ENCODE measurements around the gene VAV3. TPM values are rescaled to one million over a fixed set of nuclear protein-coding genes. Genes with fewer than 3 reads are reported as not detected.
A peak's percentile ranks its signal among the peaks of the same experiment; 100 is the strongest.

VAV3 gene
- polyA plus RNA-seq, 3 donors from 2014 or later: 17.6 to 19.4 (median 18.8) TPM

DNA sequence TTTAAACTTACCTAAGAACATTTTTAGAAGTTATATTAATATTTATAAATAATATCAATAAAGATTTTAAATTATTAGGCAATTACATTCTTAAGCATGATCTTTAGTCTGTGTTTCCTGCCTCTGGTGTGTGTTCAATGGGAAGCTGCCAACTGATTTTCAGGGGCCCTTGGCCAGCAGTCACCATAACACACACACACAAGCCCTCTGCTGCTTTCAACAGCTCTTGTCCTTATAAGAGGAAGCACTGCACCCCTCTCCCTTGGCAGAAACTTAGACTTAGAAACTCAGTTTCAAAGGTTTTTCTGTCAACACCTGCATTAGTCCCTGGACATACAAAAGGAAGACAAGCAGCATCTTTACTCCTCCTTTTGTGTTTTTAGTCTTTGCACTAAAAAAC, 81.4 kb downstream of the VAV3 start:
- Mint-ChIP-seq H3K4me1 (peaks cover 66 to 90% of the 10 kb centered on the region in 2 donors), H3K4me3 (no peak overlapping the region), H3K27ac (peak overlapping the region in 2 of 6 donors; percentile 3 to 23), H3K36me3 (peaks cover 4 to 5% (median 5%) of the 10 kb centered on the region in 3 donors), H3K27me3 (ENCODE audit: low read depth in 3 of 3) (peaks cover 0 to 2% (median 1%) of the 10 kb centered on the region in 3 donors), H3K9me3 (no peaks in the 10 kb centered on the region)
- no peak for DNase-seq

DNA sequence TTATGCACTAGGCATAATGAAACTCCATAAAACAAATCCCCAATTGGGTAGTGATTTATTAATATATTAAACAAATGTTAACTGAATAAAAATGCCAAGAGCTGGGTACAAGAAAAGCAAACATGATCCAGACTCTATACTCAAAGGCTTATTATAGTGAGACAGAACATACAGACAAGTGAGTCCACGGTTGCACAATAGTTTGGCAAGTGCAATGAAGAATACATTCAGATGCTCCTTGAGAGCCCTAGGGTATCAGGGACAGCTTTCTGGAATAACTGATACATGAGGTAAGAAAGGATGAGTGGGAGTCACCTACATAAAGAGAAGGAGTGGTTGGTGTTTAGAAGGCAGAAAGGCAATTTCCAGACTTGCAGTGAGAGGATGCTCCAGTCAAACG, 85.1 kb downstream of the VAV3 start:
- Mint-ChIP-seq H3K4me1 (peaks cover 72 to 91% of the 10 kb centered on the region in 2 donors), H3K4me3 (no peak overlapping the region), H3K27ac (peak overlapping the region; percentile 1 to 84 (median 41)), H3K27me3 (ENCODE audit: low read depth in 3 of 3) (no peaks in the 10 kb centered on the region), H3K9me3 (peaks cover 0 to 14% (median 3%) of the 10 kb centered on the region in 6 donors), H3K36me3 (peaks cover 14 to 26% (median 15%) of the 10 kb centered on the region in 3 donors)
- no peak for DNase-seq

DNA sequence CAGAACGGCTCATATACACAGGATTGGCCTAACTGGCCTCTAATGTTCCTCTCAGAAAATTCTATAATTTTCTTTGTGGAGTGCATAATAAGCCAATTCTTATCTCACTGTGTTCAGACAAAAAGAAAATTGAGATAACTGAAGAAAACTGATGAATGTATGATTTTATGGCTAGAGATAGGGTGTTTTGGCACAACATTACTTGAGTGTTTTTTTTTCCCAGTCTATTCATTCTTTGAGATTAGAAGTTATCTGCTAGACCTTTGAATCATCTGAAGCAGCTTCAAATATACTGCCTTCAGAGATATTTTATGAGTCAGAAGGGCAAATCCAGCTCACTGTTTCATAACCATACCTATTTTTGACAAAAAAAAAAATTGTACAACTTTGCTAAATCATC, 85.6 kb downstream of the VAV3 start:
- H3K27ac Mint-ChIP-seq: no peak overlapping the region
- H3K9me3 Mint-ChIP-seq: peaks cover 0 to 14% (median 3%) of the 10 kb centered on the region in 6 donors
- peaks cover 14 to 26% (median 15%) of the 10 kb centered on the region in 3 donors for H3K36me3 Mint-ChIP-seq
- no peaks in the 10 kb centered on the region for H3K27me3 Mint-ChIP-seq (ENCODE audit: low read depth in 3 of 3)
- no peak for DNase-seq
- H3K4me1 Mint-ChIP-seq: peaks cover 77 to 94% of the 10 kb centered on the region in 2 donors
- no peak overlapping the region for H3K4me3 Mint-ChIP-seq

GRCh38 chr1:107877745-107878144, 87.2 kb downstream of the VAV3 start:
- Mint-ChIP-seq H3K27me3 (ENCODE audit: low read depth in 3 of 3) (peaks cover 0 to 1% (median 0%) of the 10 kb centered on the region in 3 donors), H3K27ac (peak overlapping the region in 2 of 6 donors; percentile 6 to 36), H3K4me1 (peaks cover 80 to 96% of the 10 kb centered on the region in 2 donors), H3K36me3 (peaks cover 18 to 26% (median 21%) of the 10 kb centered on the region in 3 donors), H3K9me3 (peaks cover 0 to 14% (median 3%) of the 10 kb centered on the region in 6 donors), H3K4me3 (peak overlapping the region in 2 of 5 donors; percentile 21 to 50)
- no peak for DNase-seq

DNA sequence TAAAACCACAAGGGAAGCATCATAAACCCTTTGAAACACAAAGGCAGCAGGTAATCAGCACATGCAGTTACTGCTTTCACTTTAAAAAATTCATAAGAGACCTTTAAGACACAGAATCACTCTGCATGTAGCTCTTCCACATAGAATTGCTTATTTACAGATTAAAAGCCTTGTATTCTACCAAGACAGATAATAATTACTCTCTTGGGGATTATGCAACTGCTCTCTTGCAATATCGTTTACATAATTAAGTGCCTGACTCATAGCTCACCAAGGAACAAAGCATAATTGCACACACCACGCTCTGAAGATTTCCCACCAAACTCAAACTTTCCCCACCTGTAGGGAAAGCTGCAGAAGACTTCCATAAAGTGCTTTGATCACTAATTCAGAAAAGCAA, 87.9 kb downstream of the VAV3 start:
- peak overlapping the region; percentile 2 to 50 (median 18) for H3K4me3 Mint-ChIP-seq
- H3K27ac Mint-ChIP-seq: peak overlapping the region in 3 of 6 donors; percentile 36 to 52 (median 44)
- H3K4me1 Mint-ChIP-seq: peaks cover 82 to 96% of the 10 kb centered on the region in 2 donors
- peaks cover 18 to 26% (median 21%) of the 10 kb centered on the region in 3 donors for H3K36me3 Mint-ChIP-seq
- peaks cover 0 to 14% (median 3%) of the 10 kb centered on the region in 6 donors for H3K9me3 Mint-ChIP-seq
- DNase-seq: no peak
- peaks cover 0 to 1% (median 0%) of the 10 kb centered on the region in 3 donors for H3K27me3 Mint-ChIP-seq (ENCODE audit: low read depth in 3 of 3)

- peaks cover 82 to 96% of the 10 kb centered on the region in 2 donors for H3K4me1 Mint-ChIP-seq
- peaks cover 0 to 14% (median 3%) of the 10 kb centered on the region in 6 donors for H3K9me3 Mint-ChIP-seq
- H3K4me3 Mint-ChIP-seq: peak overlapping the region; percentile 8 to 62 (median 33)
- peaks cover 0 to 1% (median 0%) of the 10 kb centered on the region in 3 donors for H3K27me3 Mint-ChIP-seq (ENCODE audit: low read depth in 3 of 3)
- peak in 1 of 3 donors; percentile 26 for DNase-seq
- H3K36me3 Mint-ChIP-seq: peaks cover 18 to 27% (median 21%) of the 10 kb centered on the region in 3 donors
- peak overlapping the region; percentile 60 to 77 (median 72) for H3K27ac Mint-ChIP-seq
Measured at GRCh38 chr1:107875689-107876088, 89.3 kb downstream of the VAV3 start.

DNA sequence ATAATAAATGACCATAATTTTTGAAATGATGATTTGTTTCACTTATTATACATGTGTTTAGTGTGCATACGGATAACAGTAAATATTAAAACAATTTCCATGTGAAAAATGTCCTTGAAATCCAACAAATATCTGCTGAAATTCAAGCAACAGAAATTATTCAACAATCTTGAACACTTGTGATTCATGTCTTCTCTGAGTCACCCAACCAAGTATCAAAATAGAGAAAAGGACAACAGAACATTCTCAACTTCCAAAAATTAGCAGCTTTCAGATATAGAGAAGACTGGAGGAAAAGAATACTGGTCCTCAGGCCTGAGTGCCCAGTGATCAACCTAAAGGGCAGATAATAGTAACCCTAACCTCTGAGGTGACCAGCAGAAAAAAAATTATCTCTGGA, 90.8 kb downstream of the VAV3 start:
- Mint-ChIP-seq H3K27me3 (ENCODE audit: low read depth in 3 of 3) (peaks cover 0 to 2% (median 1%) of the 10 kb centered on the region in 3 donors), H3K9me3 (peaks cover 0 to 14% (median 3%) of the 10 kb centered on the region in 6 donors), H3K4me1 (peaks cover 89 to 100% of the 10 kb centered on the region in 2 donors), H3K36me3 (peaks cover 16 to 34% (median 19%) of the 10 kb centered on the region in 3 donors), H3K27ac (peak overlapping the region; percentile 4 to 76 (median 57)), H3K4me3 (no peak overlapping the region)
- no peak for DNase-seq

DNA sequence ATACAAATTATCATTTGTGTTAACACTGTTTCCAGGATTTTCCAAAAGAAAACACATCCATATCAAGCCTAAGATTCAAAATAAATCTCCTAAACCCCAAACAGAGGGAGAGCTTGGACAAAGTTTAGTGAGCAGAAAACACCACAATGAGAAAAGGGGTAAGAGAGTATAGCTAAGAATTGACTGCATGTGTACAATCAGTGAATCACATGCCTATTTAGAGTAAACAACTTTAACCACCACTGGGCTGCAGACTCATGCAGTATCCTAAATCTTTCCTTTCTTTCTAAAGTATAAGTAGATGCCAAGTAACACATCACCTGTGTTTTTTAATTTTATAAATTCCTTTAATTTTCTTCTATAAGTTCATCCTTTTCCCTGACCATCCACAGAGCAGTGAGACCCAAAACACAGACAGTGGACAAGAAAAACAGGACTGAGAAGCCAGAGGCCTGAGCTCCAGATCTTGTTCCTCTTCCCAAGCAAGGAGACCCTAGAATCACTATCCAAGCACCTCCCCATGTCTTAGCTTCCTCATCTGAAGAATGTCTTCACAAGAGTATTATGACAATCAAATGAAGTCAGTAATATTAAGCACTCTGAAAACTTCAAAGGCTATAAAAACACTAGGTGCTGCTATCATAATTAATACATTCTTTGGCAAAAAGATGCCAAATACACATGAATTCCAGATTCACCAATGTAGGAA, 93.1 kb downstream of the VAV3 start:
- peaks cover 96 to 100% of the 10 kb centered on the region in 2 donors for H3K4me1 Mint-ChIP-seq
- peak overlapping the region; percentile 71 to 89 (median 74) for H3K4me3 Mint-ChIP-seq
- peak overlapping the region; percentile 88 to 98 (median 94) for H3K27ac Mint-ChIP-seq
- no peak for DNase-seq
- H3K36me3 Mint-ChIP-seq: peaks cover 14 to 28% (median 16%) of the 10 kb centered on the region in 3 donors
- peaks cover 0 to 4% (median 2%) of the 10 kb centered on the region in 3 donors for H3K27me3 Mint-ChIP-seq (ENCODE audit: low read depth in 3 of 3)
- H3K9me3 Mint-ChIP-seq: peaks cover 0 to 7% (median 2%) of the 10 kb centered on the region in 6 donors

DNA sequence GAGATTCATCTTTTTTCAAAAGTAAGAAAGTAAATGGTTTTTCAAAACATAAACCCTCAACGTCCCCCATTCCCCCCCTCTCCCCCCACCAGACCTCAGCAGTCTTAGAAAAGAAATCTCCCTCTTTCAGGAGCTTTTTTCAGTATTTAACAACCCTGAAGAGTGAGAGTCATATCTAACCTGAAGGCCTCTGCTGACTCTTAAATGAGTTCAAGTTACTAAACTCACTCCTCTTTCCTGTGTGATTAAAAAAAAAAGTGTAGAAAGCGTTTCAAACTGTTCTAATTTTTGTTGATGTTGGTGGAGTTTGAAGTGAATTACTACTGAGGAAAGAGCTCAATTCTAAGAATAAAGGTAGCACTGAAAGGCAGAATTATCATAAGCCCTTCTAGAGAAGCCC, 93.7 kb downstream of the VAV3 start:
- peaks cover 94 to 100% of the 10 kb centered on the region in 2 donors for H3K4me1 Mint-ChIP-seq
- peaks cover 12 to 25% (median 13%) of the 10 kb centered on the region in 3 donors for H3K36me3 Mint-ChIP-seq
- peak; percentile 12 to 38 (median 24) for DNase-seq
- peak overlapping the region; percentile 88 to 98 (median 94) for H3K27ac Mint-ChIP-seq
- H3K9me3 Mint-ChIP-seq: peaks cover 0 to 5% (median 2%) of the 10 kb centered on the region in 6 donors
- H3K27me3 Mint-ChIP-seq (ENCODE audit: low read depth in 3 of 3): peaks cover 0 to 4% (median 2%) of the 10 kb centered on the region in 3 donors
- peak overlapping the region; percentile 71 to 89 (median 74) for H3K4me3 Mint-ChIP-seq

DNA sequence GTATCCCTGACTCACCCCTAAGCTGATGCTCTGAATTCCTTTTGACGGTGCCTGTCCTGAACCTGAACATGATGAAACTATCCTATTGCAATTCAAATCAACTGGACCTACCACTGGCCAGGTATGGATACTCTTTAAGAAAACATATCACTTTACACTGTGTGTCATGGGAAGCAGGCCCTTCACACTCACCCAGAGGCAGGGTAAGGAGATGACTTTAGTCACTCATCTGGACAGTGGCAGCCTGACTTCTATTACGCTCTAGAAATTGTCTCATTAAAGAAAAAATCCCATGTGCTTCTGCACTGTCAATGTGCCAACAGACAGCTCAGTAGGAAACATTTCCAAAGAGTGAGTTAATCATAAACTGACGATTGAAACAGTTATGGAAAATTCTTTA, 94.3 kb downstream of the VAV3 start:
- Mint-ChIP-seq H3K27ac (peak overlapping the region; percentile 88 to 98 (median 94)), H3K4me1 (peaks cover 94 to 100% of the 10 kb centered on the region in 2 donors), H3K36me3 (peaks cover 8 to 20% (median 9%) of the 10 kb centered on the region in 3 donors), H3K27me3 (ENCODE audit: low read depth in 3 of 3) (peaks cover 0 to 5% (median 2%) of the 10 kb centered on the region in 3 donors), H3K4me3 (peak overlapping the region; percentile 60 to 89 (median 74)), H3K9me3 (no peaks in the 10 kb centered on the region)
- no peak for DNase-seq

- H3K9me3 Mint-ChIP-seq: peaks cover 0 to 2% (median 0%) of the 10 kb centered on the region in 6 donors
- peaks cover 2 to 6% (median 2%) of the 10 kb centered on the region in 3 donors for H3K27me3 Mint-ChIP-seq (ENCODE audit: low read depth in 3 of 3)
- H3K27ac Mint-ChIP-seq: peak overlapping the region; percentile 65 to 94 (median 82)
- peak overlapping the region in 2 of 5 donors; percentile 1 to 18 for H3K4me3 Mint-ChIP-seq
- H3K4me1 Mint-ChIP-seq: peaks cover 92 to 100% of the 10 kb centered on the region in 2 donors
- H3K36me3 Mint-ChIP-seq: peaks cover 0 to 12% (median 10%) of the 10 kb centered on the region in 3 donors
- no peak for DNase-seq
Measured at GRCh38 chr1:107867897-107868296, 97.1 kb downstream of the VAV3 start.

DNA sequence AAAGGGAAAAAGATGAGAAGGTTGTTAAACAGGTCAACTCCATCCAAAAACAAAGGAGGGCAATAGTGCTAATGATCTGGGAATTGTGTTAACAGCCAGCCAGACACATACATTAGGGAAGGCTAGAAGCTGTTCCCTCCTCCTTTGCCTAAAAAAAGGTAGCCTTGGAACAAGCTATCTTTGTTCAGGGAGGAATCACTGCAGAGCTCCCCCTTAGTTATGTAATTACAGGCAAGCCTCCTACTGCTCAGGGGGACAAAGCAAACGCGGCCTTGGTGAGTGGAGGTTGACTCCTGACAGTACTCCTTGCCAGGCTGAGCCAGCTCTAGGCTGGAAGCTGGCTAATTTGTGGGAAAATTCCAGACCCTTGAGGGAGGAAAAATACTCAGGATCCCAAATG, 97.6 kb downstream of the VAV3 start:
- peaks cover 1 to 14% (median 12%) of the 10 kb centered on the region in 3 donors for H3K36me3 Mint-ChIP-seq
- peaks cover 92 to 100% of the 10 kb centered on the region in 2 donors for H3K4me1 Mint-ChIP-seq
- H3K27me3 Mint-ChIP-seq (ENCODE audit: low read depth in 3 of 3): peaks cover 2 to 6% (median 2%) of the 10 kb centered on the region in 3 donors
- H3K9me3 Mint-ChIP-seq: peaks cover 0 to 2% (median under 1%) of the 10 kb centered on the region in 6 donors
- peak overlapping the region; percentile 65 to 94 (median 82) for H3K27ac Mint-ChIP-seq
- DNase-seq: no peak
- peak overlapping the region in 1 of 5 donors; percentile 18 for H3K4me3 Mint-ChIP-seq

- Mint-ChIP-seq H3K4me3 (peak overlapping the region in 2 of 5 donors; percentile 22 to 41), H3K27me3 (ENCODE audit: low read depth in 3 of 3) (peaks cover 2 to 8% (median 2%) of the 10 kb centered on the region in 3 donors), H3K9me3 (peaks cover 0 to 6% (median 5%) of the 10 kb centered on the region in 6 donors), H3K27ac (peak overlapping the region; percentile 18 to 94 (median 65)), H3K36me3 (peaks cover 7 to 20% (median 18%) of the 10 kb centered on the region in 3 donors), H3K4me1 (peaks cover 92 to 100% of the 10 kb centered on the region in 2 donors)
- no peak for DNase-seq
Measured at GRCh38 chr1:107866870-107867269, 98.1 kb downstream of the VAV3 start.
